Right lobe of liver (tissue), 6 donors: ENCODE data around the gene LRWD1. TPM values are rescaled to one million over a fixed set of nuclear protein-coding genes. Genes with fewer than 3 reads are reported as not detected.
A peak's percentile ranks its signal among the peaks of the same experiment; 100 is the strongest.

Experiments used
- ATAC-seq, 4 donors: fragments of 200-7000 bp; cut with Tn5 transposase; one replicate each; pipeline ENCODE4 v1.9.1; 2020; ENCODE audit warnings: mild to moderate bottlenecking in 4 of 4, moderate library complexity in 4 of 4
- DNase-seq, 3 donors: peaks; one replicate each; pipeline ENCODE4 v3.0.0-alpha.2; 2020
- H3K27ac ChIP-seq, 3 donors: fragments of 200-600 bp; one replicate each; pipeline ENCODE4 v1.8.0; 2022
- H3K27me3 ChIP-seq, 2 donors: fragments of 200-600 bp; one replicate each; pipeline ENCODE4 v1.8.0; 2022
- H3K36me3 ChIP-seq, 4 donors: fragments of 200-600 bp; sonication (generic) in 1 of 4; one replicate each; pipeline versions ENCODE4 v1.5.1 to v1.8.0; 2017 to 2022; ENCODE audit warnings: control low read depth in 1 of 4
- H3K4me1 ChIP-seq, 4 donors: fragments of 200-600 bp; sonication (generic) in 1 of 4; one replicate each; pipeline versions ENCODE4 v1.5.1 to v1.8.0; 2017 to 2022; ENCODE audit warnings: control low read depth in 1 of 4
- H3K4me3 ChIP-seq, 3 donors: fragments of 200-600 bp; one replicate each; pipeline ENCODE4 v1.8.0; 2022
- H3K9me3 ChIP-seq, 4 donors: fragments of 200-600 bp; sonication (generic) in 1 of 4; one replicate each; pipeline versions ENCODE4 v1.5.1 to v1.8.0; 2017 to 2022; ENCODE audit warnings: control low read depth in 1 of 4
- POLR2A ChIP-seq: fragments of 450-650 bp; IDR thresholded peaks from one replicate; pipeline ENCODE4 v1.6.1; 2017; ENCODE audit warnings: antibody characterized with exemption, mild to moderate bottlenecking
- WGBS: methylation state at CpG from one replicate; pipeline ENCODE4 v1.1.6; 2018; ENCODE audit warnings: low coverage, low lambda C conversion rate; ENCODE audit not compliant: insufficient coverage; ENCODE audit errors: missing lambda C conversion rate; 5-methylcytosine and 5-hydroxymethylcytosine counted together
- intact Hi-C, 2 donors: fragments of 100-400 bp; cut with DNase I; formaldehyde crosslinking; loops; one replicate each; pipeline versions ENCODE4 v1.11.2 to v1.14.1; 2022
- total RNA-seq, 6 experiments: library from RNA; depleted of rRNA in 2 of 6; stranded (reverse); fragments of >200 nt in 2 of 6; fragmentation: NEBNext Ultra II Directional in 3 of 6; extraction: Animal tissue kit (Norgen Biotek cat#: 25700) in 3 of 6; gene quantifications; one replicate each; pipeline versions ENCODE4 v1.1.0 to v1.2.4, GENCODE V29; 2016 to 2023
- TF ChIP-seq, protein P1 (sequence below), 4 donors: fragments of 200-600 bp in 3 of 4; fragments of 450-650 bp in 1 of 4; IDR thresholded peaks; one replicate each; pipeline versions ENCODE4 v1.5.1 to v1.8.0; 2016 to 2022; ENCODE audit warnings: antibody characterized with exemption in 4 of 4, mild to moderate bottlenecking in 2 of 4
- donor health status: DM: no; HTN: yes; CAD: no.
- donor health status: DM: no; HTN: no; CAD: no.
- donor health status: DM: no; HTN: no; CAD: no.
- donor health status: DM: no; HTN: yes; CAD: no.
- donor health status: DM: no; HTN: yes; CAD: no.

LRWD1 gene
- total RNA-seq, 6 experiments from 2014 or later: 8.3 to 15.5 (median 12.9) TPM

DNA sequence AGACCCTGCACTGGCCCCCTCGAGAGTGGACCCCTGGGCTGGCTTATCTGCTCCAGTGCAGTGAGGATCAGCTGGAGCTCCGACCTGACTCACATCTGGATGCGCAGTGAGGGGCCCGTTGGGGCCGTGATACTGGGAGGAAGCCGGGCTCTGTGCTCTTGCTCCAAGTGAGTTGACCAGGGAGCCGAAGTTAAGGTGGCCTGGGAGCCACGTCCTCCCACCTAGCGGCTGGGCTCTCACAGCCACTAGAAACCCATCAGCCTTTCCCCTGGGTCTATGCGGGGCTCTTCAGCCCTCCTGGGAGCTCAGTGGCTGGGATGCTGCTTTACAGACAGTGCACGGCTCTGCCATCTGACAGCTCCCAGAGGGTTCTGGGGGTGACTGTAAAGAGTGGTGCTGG lies 9.2 kb upstream of the LRWD1 start:
- ATAC-seq: no peak
- Histone ChIP-seq H3K36me3 (peaks cover 0 to 18% (median 9%) of the 10 kb centered on the region in 4 donors), H3K4me3 (no peak overlapping the region), H3K9me3 (no peaks in the 10 kb centered on the region), H3K27ac (no peak overlapping the region), H3K27me3 (no peaks in the 10 kb centered on the region), H3K4me1 (no peaks in the 10 kb centered on the region)
- no peak for DNase-seq
- no peak for TF ChIP-seq POLR2A
- TF ChIP-seq, protein P1, sequence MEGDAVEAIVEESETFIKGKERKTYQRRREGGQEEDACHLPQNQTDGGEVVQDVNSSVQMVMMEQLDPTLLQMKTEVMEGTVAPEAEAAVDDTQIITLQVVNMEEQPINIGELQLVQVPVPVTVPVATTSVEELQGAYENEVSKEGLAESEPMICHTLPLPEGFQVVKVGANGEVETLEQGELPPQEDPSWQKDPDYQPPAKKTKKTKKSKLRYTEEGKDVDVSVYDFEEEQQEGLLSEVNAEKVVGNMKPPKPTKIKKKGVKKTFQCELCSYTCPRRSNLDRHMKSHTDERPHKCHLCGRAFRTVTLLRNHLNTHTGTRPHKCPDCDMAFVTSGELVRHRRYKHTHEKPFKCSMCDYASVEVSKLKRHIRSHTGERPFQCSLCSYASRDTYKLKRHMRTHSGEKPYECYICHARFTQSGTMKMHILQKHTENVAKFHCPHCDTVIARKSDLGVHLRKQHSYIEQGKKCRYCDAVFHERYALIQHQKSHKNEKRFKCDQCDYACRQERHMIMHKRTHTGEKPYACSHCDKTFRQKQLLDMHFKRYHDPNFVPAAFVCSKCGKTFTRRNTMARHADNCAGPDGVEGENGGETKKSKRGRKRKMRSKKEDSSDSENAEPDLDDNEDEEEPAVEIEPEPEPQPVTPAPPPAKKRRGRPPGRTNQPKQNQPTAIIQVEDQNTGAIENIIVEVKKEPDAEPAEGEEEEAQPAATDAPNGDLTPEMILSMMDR (IDR thresholded peaks at IDR 0.05): no peak
- no CpG with 5 or more reads among the region's 11 CpGs for WGBS
- intact Hi-C loops: no loop called here

DNA sequence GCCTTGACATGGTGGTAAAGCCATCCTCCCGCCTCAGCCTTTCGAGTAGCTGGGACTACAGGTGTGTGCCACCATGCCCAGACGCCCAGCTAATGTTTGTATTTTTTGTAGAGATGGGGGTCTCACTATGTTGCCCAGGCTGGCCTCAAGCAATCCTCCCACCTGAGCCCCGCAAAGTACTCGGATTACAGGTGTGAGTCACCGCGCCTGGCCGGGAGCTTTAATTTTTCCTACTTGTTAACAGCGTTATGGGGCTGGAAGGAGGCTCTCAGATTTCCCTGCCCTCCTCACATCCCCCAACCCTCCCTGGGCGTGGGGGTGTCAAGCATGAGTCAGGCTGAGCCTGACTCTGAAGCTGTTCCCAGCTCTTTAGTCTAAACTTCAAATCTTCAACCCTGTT lies 8.5 kb upstream of the LRWD1 start:
- no peaks in the 10 kb centered on the region for H3K4me1 ChIP-seq
- no peaks in the 10 kb centered on the region for H3K9me3 ChIP-seq
- 93% methylated on average over 5 of the region's 10 CpGs for WGBS
- TF ChIP-seq, protein P1 (IDR thresholded peaks at IDR 0.05): no peak
- no peak for TF ChIP-seq POLR2A
- H3K27ac ChIP-seq: no peak overlapping the region
- intact Hi-C loops: no loop called here
- no peaks in the 10 kb centered on the region for H3K27me3 ChIP-seq
- H3K4me3 ChIP-seq: no peak overlapping the region
- DNase-seq: no peak
- no peak for ATAC-seq
- peaks cover 0 to 18% (median 9%) of the 10 kb centered on the region in 4 donors for H3K36me3 ChIP-seq

DNA sequence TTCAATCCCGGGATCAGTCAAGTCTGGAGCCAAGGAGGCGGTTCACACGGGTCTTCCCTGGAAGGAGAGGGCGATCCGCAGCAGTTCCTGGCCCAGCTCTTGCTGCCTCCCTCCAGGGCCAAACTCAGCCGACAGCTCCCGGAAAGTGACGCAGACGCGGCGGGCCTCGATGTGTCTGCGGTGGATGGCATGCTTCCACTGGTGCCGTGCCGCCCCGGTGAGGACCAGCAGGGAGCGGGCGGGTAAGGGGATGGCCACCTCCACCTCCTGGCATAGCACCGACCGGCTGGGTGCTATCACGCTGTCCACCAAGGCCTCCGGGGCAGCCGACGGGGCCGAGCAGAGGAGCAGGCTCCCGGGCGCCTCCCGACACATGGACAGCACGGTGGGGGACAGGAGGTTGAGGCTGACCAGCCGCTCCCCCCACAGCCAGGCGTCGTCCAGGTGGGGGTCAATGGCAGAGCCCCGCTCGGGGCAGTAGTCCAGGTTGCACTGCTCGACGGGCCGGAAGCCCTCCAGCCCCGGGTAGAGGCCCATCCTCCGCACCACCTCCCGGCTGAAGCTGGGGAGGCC lies 7.3 kb upstream of the LRWD1 start:
- TF ChIP-seq, protein P1 (IDR thresholded peaks at IDR 0.05): no peak
- no peak for TF ChIP-seq POLR2A
- no peak overlapping the region for H3K4me3 ChIP-seq
- peaks cover 0 to 18% (median 9%) of the 10 kb centered on the region in 4 donors for H3K36me3 ChIP-seq
- no peak overlapping the region for H3K27ac ChIP-seq
- ATAC-seq: no peak
- DNase-seq: no peak
- intact Hi-C loops: no loop called here
- H3K27me3 ChIP-seq: no peaks in the 10 kb centered on the region
- WGBS: 89% methylated on average over 8 of the region's 40 CpGs
- H3K4me1 ChIP-seq: no peaks in the 10 kb centered on the region
- no peaks in the 10 kb centered on the region for H3K9me3 ChIP-seq

DNA sequence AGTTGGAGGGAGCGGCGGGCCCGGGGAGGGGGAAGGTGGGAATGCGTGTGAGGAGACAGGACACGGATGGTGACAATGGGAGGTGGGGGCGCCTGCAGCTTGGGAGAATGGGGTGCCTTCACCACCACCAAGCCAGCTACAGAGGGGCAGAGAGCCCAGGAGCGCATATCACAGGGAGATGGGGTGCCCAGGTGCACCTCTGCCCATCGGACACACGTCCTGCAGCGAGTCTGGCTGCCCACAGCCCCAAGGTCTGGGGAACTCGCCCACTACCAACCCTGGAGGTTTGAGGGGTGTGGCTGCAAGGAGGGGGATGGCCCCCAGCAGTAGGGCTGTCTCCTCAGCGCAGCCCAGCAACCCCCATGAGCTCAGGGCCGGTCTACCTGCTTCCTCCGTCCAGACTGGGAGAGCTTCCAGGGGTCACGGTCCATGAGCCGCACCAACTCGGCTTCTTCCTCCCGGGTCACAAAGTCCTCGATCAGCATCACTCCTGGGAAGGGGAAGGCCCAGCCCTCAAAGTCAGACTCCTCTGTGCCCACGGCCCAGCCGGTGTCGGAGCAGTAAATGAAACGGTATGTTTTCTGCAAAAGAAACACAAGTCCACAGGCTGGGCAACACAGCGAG lies 5.5 kb upstream of the LRWD1 start:
- H3K27ac ChIP-seq: no peak overlapping the region
- no peak for TF ChIP-seq POLR2A
- TF ChIP-seq, protein P1 (IDR thresholded peaks at IDR 0.05): no peak
- intact Hi-C loops: no loop called here
- H3K27me3 ChIP-seq: no peaks in the 10 kb centered on the region
- no peaks in the 10 kb centered on the region for H3K9me3 ChIP-seq
- peaks cover 0 to 18% (median 9%) of the 10 kb centered on the region in 4 donors for H3K36me3 ChIP-seq
- 66% methylated on average over 11 of the region's 24 CpGs for WGBS
- ATAC-seq: peak; percentile 7 to 58 (median 14)
- no peak for DNase-seq
- H3K4me3 ChIP-seq: no peak overlapping the region
- H3K4me1 ChIP-seq: peaks cover 0 to 7% (median 0%) of the 10 kb centered on the region in 4 donors
